ENCODE data around the gene KCNH8.
A peak's percentile ranks its signal among the peaks of the same experiment; 100 is the strongest.

Gene KCNH8

DNA sequence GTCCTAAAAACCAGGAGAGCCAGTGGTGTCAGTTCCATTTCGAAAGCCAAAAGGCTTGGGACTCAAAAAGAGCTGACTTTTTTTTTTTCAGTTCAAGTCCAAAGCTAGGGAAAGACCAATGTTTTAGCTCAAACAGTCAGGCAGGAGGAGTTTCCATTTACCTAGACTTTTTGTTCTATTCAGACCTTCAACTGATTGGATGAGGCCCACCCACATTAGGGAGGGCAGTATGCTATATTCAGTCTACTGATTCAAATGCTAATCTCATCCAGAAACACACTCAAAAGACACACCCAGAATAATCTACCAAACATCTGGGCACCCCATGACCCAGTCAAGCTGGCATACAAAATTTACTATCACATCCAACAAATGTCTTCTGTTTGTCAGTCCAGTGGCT, 374.0 kb downstream of the KCNH8 start:
- no peak for DNase-seq

- peak; percentile 54 for DNase-seq
These were observed 377.8 kb downstream of the KCNH8 start for GRCh38 chr3:19526071-19526470.

- DNase-seq: peak; percentile 38
These were observed 379.4 kb downstream of the KCNH8 start for GRCh38 chr3:19527746-19528145.

DNA sequence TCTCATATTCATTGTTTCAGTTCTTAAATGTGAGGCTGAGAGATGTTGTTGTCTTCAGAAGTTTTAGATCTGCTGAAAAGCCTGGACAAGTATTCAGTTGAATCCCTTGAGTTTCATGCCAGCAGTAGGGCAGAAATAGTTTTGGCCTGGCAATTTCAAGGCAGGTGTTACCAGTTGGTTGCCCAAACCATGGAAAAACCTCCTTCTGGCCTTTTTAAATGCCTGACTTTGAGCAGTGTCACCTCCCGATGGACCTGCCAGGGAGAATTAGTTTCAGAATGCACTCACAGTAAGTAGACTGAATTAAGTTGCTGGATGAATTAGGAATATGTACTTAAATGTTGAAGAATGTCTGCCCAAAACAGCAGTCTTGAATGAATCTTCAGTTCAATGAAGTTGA, 383.1 kb downstream of the KCNH8 start:
- DNase-seq: no peak

DNA sequence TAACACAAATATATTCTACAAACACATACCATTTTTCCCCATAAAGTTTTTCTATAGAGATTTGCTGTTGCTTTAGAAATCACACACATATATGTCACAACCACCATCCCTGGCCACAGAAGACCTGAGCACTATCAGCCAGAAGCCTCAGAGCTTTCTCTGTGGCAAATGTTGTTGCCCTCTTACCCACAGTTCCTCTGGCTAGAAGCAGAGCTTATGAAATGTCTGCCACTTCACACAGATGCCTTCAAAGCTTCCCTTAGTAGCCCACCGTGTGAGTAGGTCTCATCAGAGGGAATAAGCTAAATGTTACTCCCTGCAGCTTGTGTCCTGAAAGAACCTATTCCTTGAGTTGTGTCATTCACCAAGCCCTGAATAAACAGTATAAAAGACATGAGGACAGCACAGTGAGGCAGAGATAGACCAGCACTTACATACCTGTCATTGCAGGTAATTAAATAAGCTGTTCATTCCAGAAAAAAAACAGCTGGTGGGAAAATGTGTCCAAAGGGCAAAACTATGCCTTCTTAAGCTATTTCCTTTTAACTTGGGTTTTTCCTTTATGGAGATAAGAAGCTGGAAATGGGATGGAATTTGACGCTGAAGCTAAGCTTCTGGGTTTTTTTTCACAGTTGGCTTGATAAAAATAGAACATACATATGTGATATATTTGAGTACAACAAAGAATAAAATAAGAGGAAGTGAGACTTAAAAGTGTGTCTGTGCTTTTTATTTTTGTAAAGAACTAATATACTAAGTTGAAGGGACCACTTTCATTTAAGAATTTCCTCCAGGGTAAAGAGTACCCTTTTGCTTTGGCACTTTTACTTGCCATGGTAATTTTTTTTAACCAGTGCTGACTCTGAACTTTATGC, 391.4 kb downstream of the KCNH8 start:
- no peak for DNase-seq

- DNase-seq: no peak
These were observed 392.2 kb downstream of the KCNH8 start for GRCh38 chr3:19540464-19540863.

- no peak for DNase-seq
These were observed 393.0 kb downstream of the KCNH8 start for GRCh38 chr3:19541284-19541683.

- DNase-seq: no peak
These were observed 395.0 kb downstream of the KCNH8 start for GRCh38 chr3:19543212-19543841.

- peak; percentile 54 for DNase-seq
These were observed 399.6 kb downstream of the KCNH8 start for GRCh38 chr3:19547665-19548464.

DNA sequence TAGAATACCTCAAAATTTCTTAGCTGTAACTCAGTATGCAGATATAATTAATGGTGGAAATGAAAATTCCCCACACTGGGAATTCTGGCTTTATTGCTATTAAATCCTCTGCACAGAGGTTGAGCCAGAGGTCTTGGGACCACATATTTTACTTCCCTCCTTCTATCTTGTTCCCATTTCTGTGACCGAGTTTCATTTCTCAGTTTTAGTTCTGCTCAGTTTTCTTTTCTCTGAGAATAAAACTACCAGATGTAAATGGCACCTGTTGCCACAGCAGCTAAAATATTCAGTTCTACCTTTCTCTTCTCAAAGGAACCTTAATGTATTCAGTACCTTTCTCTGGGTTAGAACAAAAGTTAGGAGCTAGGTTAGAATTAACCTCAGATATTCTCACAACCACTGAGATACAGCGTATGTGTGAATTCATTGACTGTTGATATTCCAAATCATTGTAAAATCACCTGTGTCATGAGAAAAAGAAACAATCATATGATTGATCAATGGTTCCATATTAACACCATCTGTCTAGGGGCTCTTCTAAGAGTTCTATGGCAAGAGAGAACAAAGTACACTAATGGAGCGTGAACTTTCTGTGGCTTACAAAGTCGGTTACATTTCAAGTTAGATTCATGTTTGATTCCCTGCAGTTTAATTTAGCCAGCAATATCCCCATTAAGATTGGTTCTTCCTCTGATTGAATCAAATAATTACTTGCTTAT, 411.6 kb downstream of the KCNH8 start:
- DNase-seq: no peak

- no peak for DNase-seq
These were observed 425.3 kb downstream of the KCNH8 start for GRCh38 chr3:19573644-19574043.

- DNase-seq: no peak
These were observed 426.0 kb downstream of the KCNH8 start for GRCh38 chr3:19574268-19574667.

DNA sequence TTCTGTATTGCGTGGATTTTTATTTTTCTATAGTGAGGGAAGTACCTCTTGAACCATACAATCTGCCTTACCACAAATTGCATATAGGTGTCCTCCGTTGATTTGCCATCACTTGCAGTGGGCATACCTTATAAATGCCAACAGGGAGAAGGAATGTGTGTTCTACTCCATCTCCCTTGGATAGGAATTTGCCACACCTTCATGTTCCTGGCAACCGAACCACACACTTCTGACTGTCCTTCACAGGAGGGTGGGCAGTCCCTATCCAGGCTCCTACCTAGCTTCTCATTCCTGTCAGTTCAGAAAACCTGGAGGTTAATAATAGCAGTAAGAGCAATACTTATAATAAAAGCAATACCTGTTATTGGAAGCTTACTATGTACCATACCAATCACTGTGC, 428.0 kb downstream of the KCNH8 start:
- DNase-seq: no peak

All from DMS 273 treated with DMSO at 0.1 percent for 48 hours (cell line).